Measurements from ENCODE around the gene SV2B. TPM values are rescaled to one million over a fixed set of nuclear protein-coding genes. Genes with fewer than 3 reads are reported as not detected.

Gene SV2B
- total and polyA plus RNA-seq, 2 donors (not counting 1 experiment from before 2014, with no cell fraction given) = not detected

DNA sequence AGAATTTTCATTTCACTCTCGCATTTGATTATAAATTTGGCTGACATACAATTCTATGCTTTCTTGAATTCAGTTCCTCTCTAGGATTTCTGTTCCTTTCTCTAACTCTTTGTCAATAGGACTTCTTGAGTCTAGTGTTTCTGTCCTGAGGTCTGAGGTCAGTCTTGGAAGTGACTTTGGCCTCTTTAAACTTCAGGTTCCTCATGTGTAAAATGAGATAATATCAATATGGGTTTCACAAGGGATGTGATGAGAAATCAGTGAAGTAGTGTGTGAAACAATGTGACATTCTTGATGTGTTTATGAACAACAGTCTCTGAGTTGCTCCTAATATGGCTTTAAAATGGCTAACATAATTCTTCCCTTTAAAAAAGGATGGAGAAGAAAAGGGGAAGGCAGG, 92.2 kb downstream of the SV2B start:
- Histone ChIP-seq H3K4me3 (ENCODE audit: control extremely low read depth in 1 of 5, extremely low read depth in 1 of 5, insufficient read depth in 1 of 5, low read depth in 2 of 5, low read length in 4 of 5) (no peak overlapping the region), H3K27me3 (replicated peaks in 1 of 4; ENCODE audit: control extremely low read depth in 1 of 4, control insufficient read depth in 3 of 4, insufficient read depth in 4 of 4, low read length in 3 of 4) (peaks cover 0 to 8% (median 2%) of the 10 kb centered on the region in 4 experiments), H3K9ac (ENCODE audit: low read length) (no peak overlapping the region), H3K27ac (ENCODE audit: low read length in 2 of 2) (no peak overlapping the region), H3K9me3 (ENCODE audit: control extremely low read depth in 1 of 3, control insufficient read depth in 2 of 3, insufficient read depth in 1 of 3, low read length in 2 of 3) (no peaks in the 10 kb centered on the region), H3K79me2 (ENCODE audit: control insufficient read depth, insufficient read depth, low read length) (no peaks in the 10 kb centered on the region), H2AFZ (ENCODE audit: insufficient read depth, low read depth, low read length, poor library complexity, severe bottlenecking) (no peak overlapping the region), H4K20me1 (ENCODE audit: control insufficient read depth, insufficient read depth, low read length, poor library complexity, severe bottlenecking) (no peaks in the 10 kb centered on the region), H3K36me3 (replicated peaks in 1 of 2; ENCODE audit: control extremely low read depth in 1 of 2, control insufficient read depth in 1 of 2, extremely low read depth in 1 of 2, insufficient read depth in 2 of 2, low read length in 1 of 2) (no peaks in the 10 kb centered on the region), H3K4me2 (replicated peaks; ENCODE audit: low read depth, low read length, poor library complexity, severe bottlenecking) (no peak overlapping the region), H3K4me1 (ENCODE audit: control insufficient read depth in 2 of 2, insufficient read depth in 2 of 2, low read length in 2 of 2) (no peaks in the 10 kb centered on the region)
- TF ChIP-seq, protein P1, sequence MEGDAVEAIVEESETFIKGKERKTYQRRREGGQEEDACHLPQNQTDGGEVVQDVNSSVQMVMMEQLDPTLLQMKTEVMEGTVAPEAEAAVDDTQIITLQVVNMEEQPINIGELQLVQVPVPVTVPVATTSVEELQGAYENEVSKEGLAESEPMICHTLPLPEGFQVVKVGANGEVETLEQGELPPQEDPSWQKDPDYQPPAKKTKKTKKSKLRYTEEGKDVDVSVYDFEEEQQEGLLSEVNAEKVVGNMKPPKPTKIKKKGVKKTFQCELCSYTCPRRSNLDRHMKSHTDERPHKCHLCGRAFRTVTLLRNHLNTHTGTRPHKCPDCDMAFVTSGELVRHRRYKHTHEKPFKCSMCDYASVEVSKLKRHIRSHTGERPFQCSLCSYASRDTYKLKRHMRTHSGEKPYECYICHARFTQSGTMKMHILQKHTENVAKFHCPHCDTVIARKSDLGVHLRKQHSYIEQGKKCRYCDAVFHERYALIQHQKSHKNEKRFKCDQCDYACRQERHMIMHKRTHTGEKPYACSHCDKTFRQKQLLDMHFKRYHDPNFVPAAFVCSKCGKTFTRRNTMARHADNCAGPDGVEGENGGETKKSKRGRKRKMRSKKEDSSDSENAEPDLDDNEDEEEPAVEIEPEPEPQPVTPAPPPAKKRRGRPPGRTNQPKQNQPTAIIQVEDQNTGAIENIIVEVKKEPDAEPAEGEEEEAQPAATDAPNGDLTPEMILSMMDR (IDR thresholded peaks at IDR 0.05) = no peak
- TF ChIP-seq EZH2 (IDR thresholded peaks at IDR 0.05; ENCODE audit: borderline replicate concordance, insufficient read depth, low read depth, low read length, poor library complexity, severe bottlenecking) = no peak
- WGBS (ENCODE audit: insufficient coverage) = no CpG with 5 or more reads among the region's 1 CpG
- POLR2A ChIA-PET = no interaction called here
- Mint-ChIP-seq H3K4me1 (no peaks in the 10 kb centered on the region), H3K27me3 (peaks cover 34% of the 10 kb centered on the region), H3K9me3 (ENCODE audit: insufficient read depth) (no peaks in the 10 kb centered on the region), H3K27ac (no peak overlapping the region), H3K4me3 (no peak overlapping the region)
- CTCF ChIA-PET = no interaction called here
- ATAC-seq (ENCODE audit: low read depth) (no peak), DNase-seq (no peak)
- intact Hi-C loops (cut with micrococcal nuclease) = no loop called here

DNA sequence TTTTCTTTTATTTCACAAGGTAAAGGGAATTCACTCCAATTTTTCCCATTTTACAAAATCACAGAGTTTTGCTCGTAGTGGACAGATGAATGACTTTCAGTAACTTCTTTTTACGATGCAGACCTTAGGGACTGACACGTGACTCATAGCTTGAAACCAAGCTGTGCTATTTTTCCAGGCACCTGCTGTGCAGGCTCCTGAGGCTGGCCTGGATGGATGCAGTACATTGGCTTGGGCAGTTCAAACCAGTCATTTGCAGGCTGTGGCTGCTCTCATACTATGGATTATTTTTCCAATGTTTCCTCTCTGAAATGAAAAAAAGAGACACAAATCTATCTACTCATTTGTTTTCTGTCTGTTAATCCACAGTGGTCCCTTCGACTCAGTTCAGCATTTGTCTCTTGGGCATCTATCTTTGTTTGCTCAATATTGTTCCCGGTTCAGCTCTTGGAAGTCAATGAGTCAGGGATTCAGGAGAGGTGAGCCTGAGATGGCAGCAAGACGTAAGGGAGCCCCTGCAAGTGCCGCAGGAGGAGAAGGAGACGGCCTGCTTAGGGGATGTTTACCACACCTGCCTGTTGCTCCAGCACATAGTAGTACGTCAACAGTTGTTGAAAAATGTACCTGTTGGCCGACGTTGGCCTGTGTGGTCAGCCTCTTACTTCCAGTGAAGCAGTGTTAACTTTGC, 92.8 kb downstream of the SV2B start:
- H3K4me1 Mint-ChIP-seq = no peaks in the 10 kb centered on the region
- CTCF ChIA-PET = no interaction called here
- ATAC-seq (ENCODE audit: low read depth) (no peak), DNase-seq (no peak)
- Histone ChIP-seq H3K9ac (ENCODE audit: low read length) (no peak overlapping the region), H3K79me2 (ENCODE audit: control insufficient read depth, insufficient read depth, low read length) (no peaks in the 10 kb centered on the region), H4K20me1 (ENCODE audit: control insufficient read depth, insufficient read depth, low read length, poor library complexity, severe bottlenecking) (no peaks in the 10 kb centered on the region), H3K4me3 (ENCODE audit: control extremely low read depth in 1 of 5, extremely low read depth in 1 of 5, insufficient read depth in 1 of 5, low read depth in 2 of 5, low read length in 4 of 5) (no peak overlapping the region), H3K4me1 (ENCODE audit: control insufficient read depth in 2 of 2, insufficient read depth in 2 of 2, low read length in 2 of 2) (no peaks in the 10 kb centered on the region), H3K9me3 (ENCODE audit: control extremely low read depth in 1 of 3, control insufficient read depth in 2 of 3, insufficient read depth in 1 of 3, low read length in 2 of 3) (no peaks in the 10 kb centered on the region), H3K36me3 (replicated peaks in 1 of 2; ENCODE audit: control extremely low read depth in 1 of 2, control insufficient read depth in 1 of 2, extremely low read depth in 1 of 2, insufficient read depth in 2 of 2, low read length in 1 of 2) (no peaks in the 10 kb centered on the region), H3K27me3 (replicated peaks in 1 of 4; ENCODE audit: control extremely low read depth in 1 of 4, control insufficient read depth in 3 of 4, insufficient read depth in 4 of 4, low read length in 3 of 4) (peaks cover 0 to 8% (median 2%) of the 10 kb centered on the region in 4 experiments), H3K4me2 (replicated peaks; ENCODE audit: low read depth, low read length, poor library complexity, severe bottlenecking) (no peak overlapping the region), H3K27ac (ENCODE audit: low read length in 2 of 2) (no peak overlapping the region), H2AFZ (ENCODE audit: insufficient read depth, low read depth, low read length, poor library complexity, severe bottlenecking) (no peak overlapping the region)
- H3K4me3 Mint-ChIP-seq = no peak overlapping the region
- POLR2A ChIA-PET = no interaction called here
- H3K27ac Mint-ChIP-seq = no peak overlapping the region
- peaks cover 34% of the 10 kb centered on the region for H3K27me3 Mint-ChIP-seq
- TF ChIP-seq, protein P1 (IDR thresholded peaks at IDR 0.05) = no peak
- no peak for TF ChIP-seq EZH2 (IDR thresholded peaks at IDR 0.05; ENCODE audit: borderline replicate concordance, insufficient read depth, low read depth, low read length, poor library complexity, severe bottlenecking)
- WGBS (ENCODE audit: insufficient coverage) = 88% methylated on average over 10 of the region's 11 CpGs
- no peaks in the 10 kb centered on the region for H3K9me3 Mint-ChIP-seq (ENCODE audit: insufficient read depth)
- intact Hi-C loops (cut with micrococcal nuclease) = no loop called here

All from B cell (primary cell).